GM06990 (cell line): ENCODE measurements around the gene PPP1R13B.

Experiments used
- DNase-seq: peaks from one replicate; pipeline ENCODE4 v3.0.0-alpha.2; 2011; ENCODE audit not compliant: insufficient read length; ENCODE audit errors: extremely low read depth
- H3K27me3 ChIP-seq: replicated peaks from 2 replicates; pipeline ENCODE4 v1.6.0; 2011; ENCODE audit warnings: low read length; ENCODE audit not compliant: control insufficient read depth, insufficient read depth
- H3K36me3 ChIP-seq: 2 replicates; pipeline ENCODE4 v1.5.1; 2011; ENCODE audit warnings: low read length; ENCODE audit not compliant: control insufficient read depth, insufficient read depth
- H3K4me3 ChIP-seq: replicated peaks from 2 replicates; pipeline ENCODE4 v1.5.1; 2011; ENCODE audit warnings: low read depth, mild to moderate bottlenecking, control low read depth, low read length
- CTCF ChIP-seq: IDR thresholded peaks from 2 replicates; pipeline ENCODE4 v1.5.1; 2011; ENCODE audit warnings: low read length, control low read depth, mild to moderate bottlenecking, inconsistent platforms; ENCODE audit not compliant: insufficient read depth, poor library complexity, severe bottlenecking

The PPP1R13B gene

DNA sequence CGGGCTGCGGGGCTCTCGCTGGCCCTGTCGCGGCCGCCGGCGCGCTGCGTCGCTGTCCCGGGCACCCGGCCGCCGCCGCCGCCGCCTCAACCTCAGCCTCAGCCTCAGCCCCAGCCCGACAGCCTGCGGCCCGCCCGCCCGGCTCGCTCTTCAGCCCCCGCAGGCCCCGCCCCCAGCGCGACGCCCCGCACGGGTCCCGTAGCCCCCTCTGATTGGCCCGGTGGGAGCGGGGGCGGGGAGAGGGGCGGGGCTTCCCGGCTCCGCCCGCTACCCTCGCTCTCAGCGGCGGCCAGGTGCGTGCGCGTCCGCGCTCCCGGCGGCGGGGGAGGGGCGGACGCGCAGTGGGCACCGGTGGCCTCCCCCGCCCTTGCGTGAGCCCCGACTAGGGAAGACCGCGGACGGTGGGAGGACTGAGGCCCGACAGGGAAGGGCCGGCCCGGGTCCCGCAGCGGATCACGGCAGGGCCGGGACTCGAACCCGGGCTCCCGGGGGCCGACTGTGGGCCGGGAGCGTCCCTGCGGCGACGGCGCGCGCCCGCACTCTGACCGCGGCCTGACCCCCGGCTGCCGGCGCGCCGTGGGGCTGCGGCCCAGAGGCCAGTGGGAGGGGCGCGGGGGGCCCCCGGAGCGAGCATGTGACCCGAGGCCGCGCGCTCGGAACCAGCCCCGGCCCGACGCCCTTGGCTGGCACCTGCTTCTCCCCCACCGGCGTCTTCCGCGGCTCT lies at the start of gene PPP1R13B:
TSS of gene PPP1R13B (minus strand) at position 125 of the 724 bp plus-strand sequence. CDS start 268 bp downstream, outside the sequence.
- peak; percentile 91 for DNase-seq
- peak within 1 kb of the TSS; percentile 69 for H3K4me3 ChIP-seq
- no peaks in the 10 kb centered on the region for H3K27me3 ChIP-seq
- no peak for TF ChIP-seq CTCF
- no peaks in the 10 kb centered on the region for H3K36me3 ChIP-seq

DNA sequence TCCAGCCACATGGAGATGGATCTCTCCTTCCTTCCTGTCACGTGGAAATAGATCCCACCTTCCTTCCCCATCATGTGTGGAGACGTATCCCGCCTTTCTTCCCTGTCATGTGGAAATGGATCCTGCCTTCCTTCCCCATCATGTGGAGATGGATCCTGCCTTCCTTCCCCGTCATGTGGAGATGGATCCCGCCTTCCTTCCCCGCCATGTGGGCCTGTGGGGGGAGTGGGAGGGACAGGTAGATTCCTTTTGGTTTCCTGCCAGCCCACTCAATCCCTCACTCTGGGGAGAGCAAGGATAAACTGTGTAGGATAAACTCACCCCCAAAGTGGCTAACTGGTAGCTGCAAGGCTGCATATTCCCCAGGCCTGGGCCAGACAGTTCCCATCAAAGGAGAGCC lies 49.2 kb upstream of the PPP1R13B start:
- Histone ChIP-seq H3K27me3 (no peaks in the 10 kb centered on the region; the same call in 1 of the 2 replicates), H3K36me3 (no peaks in the 10 kb centered on the region), H3K4me3 (no peak overlapping the region)
- no peak for TF ChIP-seq CTCF
- no peak for DNase-seq

- TF ChIP-seq CTCF: no peak
- Histone ChIP-seq H3K36me3 (no peaks in the 10 kb centered on the region), H3K4me3 (no peak overlapping the region), H3K27me3 (no peaks in the 10 kb centered on the region; the same call in 1 of the 2 replicates)
- no peak for DNase-seq
These were observed 47.3 kb upstream of the PPP1R13B start for GRCh38 chr14:103894723-103895059.

DNA sequence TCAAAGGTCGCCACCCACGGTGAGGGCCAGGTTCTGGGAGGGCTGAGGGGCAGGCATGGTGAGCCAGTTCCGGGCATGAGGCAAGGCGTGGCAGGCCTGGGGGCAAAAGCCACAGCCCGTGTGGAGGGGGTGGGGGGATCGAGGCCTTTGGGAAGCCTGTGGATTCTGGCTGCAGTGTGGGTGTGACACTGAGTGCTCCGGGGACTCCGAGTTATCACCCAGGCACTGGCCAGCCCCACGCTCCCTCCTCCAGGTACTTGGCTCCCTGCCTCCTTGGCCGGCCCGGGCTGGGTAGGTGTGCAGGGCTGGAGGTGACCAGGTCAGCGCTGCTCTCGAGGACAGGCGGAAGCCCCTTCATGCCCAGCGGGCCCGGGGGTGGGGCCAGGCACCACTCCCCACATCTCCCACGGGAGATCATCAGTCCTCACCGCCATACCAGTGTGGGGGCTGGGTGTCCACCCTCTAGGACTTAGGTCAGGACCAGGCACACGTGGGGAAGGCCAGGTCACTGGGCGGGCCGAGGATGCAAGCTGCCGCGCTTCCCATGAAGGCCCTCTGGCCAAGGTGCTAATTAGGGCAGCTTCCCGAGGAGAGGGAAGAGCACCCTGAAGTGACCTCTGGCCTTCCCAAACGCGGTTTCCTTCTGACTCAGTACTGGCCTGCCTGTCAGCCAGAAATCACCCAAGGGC lies 46.8 kb upstream of the PPP1R13B start:
- Histone ChIP-seq H3K4me3 (no peak overlapping the region), H3K36me3 (no peaks in the 10 kb centered on the region), H3K27me3 (no peaks in the 10 kb centered on the region; the same call in 1 of the 2 replicates)
- no peak for DNase-seq
- TF ChIP-seq CTCF: no peak

GRCh38 chr14:103892247-103892646 lies 44.9 kb upstream of the PPP1R13B start:
- DNase-seq: no peak
- TF ChIP-seq CTCF: no peak
- H3K4me3 ChIP-seq: no peak overlapping the region
- H3K36me3 ChIP-seq: no peaks in the 10 kb centered on the region
- H3K27me3 ChIP-seq: no peaks in the 10 kb centered on the region; the same call in 1 of the 2 replicates
